Measurements from ENCODE around the gene GSTCD. TPM values are rescaled to one million over a fixed set of nuclear protein-coding genes. Genes with fewer than 3 reads are reported as not detected.

The GSTCD gene
- total RNA-seq, 2 donors from 2014 or later, result 24.7 to 30.6 TPM

DNA sequence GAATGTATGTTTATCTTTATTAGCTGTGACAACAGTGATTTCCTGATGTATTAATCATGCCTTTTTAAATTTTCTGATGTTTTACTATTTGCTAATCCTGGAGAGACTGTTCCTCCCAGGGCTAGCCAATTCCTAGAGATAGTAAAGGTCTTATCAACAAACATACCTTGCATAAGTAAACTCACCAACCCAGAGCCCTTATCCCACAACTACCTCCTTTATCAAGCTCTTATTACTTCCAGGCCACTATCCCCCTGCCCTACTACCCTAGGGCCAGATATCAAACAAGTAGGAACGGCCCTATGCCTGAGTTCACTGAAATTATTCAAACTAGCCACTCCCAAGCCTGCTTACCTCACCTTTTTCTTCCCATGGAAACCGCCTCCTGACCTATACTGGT, 128.5 kb downstream of the GSTCD start:
- TF ChIP-seq, protein P1, sequence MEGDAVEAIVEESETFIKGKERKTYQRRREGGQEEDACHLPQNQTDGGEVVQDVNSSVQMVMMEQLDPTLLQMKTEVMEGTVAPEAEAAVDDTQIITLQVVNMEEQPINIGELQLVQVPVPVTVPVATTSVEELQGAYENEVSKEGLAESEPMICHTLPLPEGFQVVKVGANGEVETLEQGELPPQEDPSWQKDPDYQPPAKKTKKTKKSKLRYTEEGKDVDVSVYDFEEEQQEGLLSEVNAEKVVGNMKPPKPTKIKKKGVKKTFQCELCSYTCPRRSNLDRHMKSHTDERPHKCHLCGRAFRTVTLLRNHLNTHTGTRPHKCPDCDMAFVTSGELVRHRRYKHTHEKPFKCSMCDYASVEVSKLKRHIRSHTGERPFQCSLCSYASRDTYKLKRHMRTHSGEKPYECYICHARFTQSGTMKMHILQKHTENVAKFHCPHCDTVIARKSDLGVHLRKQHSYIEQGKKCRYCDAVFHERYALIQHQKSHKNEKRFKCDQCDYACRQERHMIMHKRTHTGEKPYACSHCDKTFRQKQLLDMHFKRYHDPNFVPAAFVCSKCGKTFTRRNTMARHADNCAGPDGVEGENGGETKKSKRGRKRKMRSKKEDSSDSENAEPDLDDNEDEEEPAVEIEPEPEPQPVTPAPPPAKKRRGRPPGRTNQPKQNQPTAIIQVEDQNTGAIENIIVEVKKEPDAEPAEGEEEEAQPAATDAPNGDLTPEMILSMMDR (conservative IDR thresholded peaks at IDR 0.05), result no peak
- H3K4me1 ChIP-seq (ENCODE audit: control insufficient read depth, insufficient read depth, low read length), result no peaks in the 10 kb centered on the region
- Mint-ChIP-seq H3K27ac (no peak overlapping the region), H3K9me3 (peaks cover 6% of the 10 kb centered on the region), H3K36me3 (ENCODE audit: low read depth) (peaks cover 34% of the 10 kb centered on the region), H3K4me1 (peaks cover 5% of the 10 kb centered on the region), H3K27me3 (ENCODE audit: insufficient read depth) (no peaks in the 10 kb centered on the region), H3K4me3 (no peak overlapping the region)
- H3K4me3 ChIP-seq (ENCODE audit: low read length), result no peak overlapping the region
- no peaks in the 10 kb centered on the region for H3K27me3 ChIP-seq (ENCODE audit: control insufficient read depth, insufficient read depth, low read length, poor library complexity, severe bottlenecking)
- 79 to 100% methylated on average over 1 to 2 of the region's 2 CpGs for WGBS, 2 experiments (ENCODE audit: insufficient coverage in 1 of 2, insufficient read length in 1 of 2)
- no peak overlapping the region for H3K27ac ChIP-seq (ENCODE audit: low read depth, low read length)
- DNase-seq, result no peak
- no peak overlapping the region for H3K9ac ChIP-seq (ENCODE audit: extremely low read depth, low read length, poor library complexity, severe bottlenecking)
- H3K9me3 ChIP-seq (ENCODE audit: control insufficient read depth, low read length), result peaks cover 18% of the 10 kb centered on the region
- H3K36me3 ChIP-seq (ENCODE audit: control insufficient read depth, insufficient read depth, low read length), result peaks cover 31% of the 10 kb centered on the region

DNA sequence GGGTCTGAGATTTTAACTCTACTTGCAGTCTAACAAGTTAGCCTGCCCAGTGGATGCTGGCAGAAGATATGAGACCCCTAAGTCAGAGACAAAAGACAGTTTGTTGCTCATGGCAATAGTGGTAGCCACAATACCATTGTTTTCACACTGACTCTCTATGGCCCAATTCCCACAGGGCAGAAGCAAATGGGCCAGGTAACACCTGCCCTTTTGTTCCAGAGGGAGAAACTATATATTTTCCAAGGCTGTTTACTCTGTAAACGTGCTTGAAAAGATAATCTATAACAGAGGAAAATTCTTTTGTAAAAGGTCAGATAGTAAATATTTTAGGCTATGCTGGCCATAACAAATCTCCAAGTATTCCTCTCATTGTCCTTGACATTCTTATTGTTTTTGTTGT, 129.5 kb downstream of the GSTCD start:
- H3K27ac Mint-ChIP-seq, result no peak overlapping the region
- 100% methylated on average over 1 of the region's 1 CpG; no CpG with 5 or more reads in 1 of the 2 experiments for WGBS, 2 experiments (ENCODE audit: insufficient coverage in 1 of 2, insufficient read length in 1 of 2)
- no peak for DNase-seq

GRCh38 chr4:105840426-105841174, 132.0 kb downstream of the GSTCD start:
- Histone ChIP-seq H3K27me3 (ENCODE audit: control insufficient read depth, insufficient read depth, low read length, poor library complexity, severe bottlenecking) (no peaks in the 10 kb centered on the region), H3K4me1 (ENCODE audit: control insufficient read depth, insufficient read depth, low read length) (no peaks in the 10 kb centered on the region), H3K27ac (ENCODE audit: low read depth, low read length) (no peak overlapping the region), H3K36me3 (ENCODE audit: control insufficient read depth, insufficient read depth, low read length) (peaks cover 36% of the 10 kb centered on the region), H3K4me3 (ENCODE audit: low read length) (no peak overlapping the region), H3K9me3 (ENCODE audit: control insufficient read depth, low read length) (peaks cover 17% of the 10 kb centered on the region), H3K9ac (ENCODE audit: extremely low read depth, low read length, poor library complexity, severe bottlenecking) (no peak overlapping the region)
- TF ChIP-seq, protein P1 (conservative IDR thresholded peaks at IDR 0.05), result no peak
- Mint-ChIP-seq H3K27ac (no peak overlapping the region), H3K9me3 (peaks cover 4% of the 10 kb centered on the region), H3K4me3 (no peak overlapping the region), H3K4me1 (peaks cover 5% of the 10 kb centered on the region), H3K27me3 (ENCODE audit: insufficient read depth) (no peaks in the 10 kb centered on the region), H3K36me3 (ENCODE audit: low read depth) (peaks cover 26% of the 10 kb centered on the region)
- 81 to 92% methylated on average over 3 to 5 of the region's 5 CpGs for WGBS, 2 experiments (ENCODE audit: insufficient coverage in 1 of 2, insufficient read length in 1 of 2)
- DNase-seq, result no peak

More for the DNA sequence above, 129.5 kb downstream of the GSTCD start:
- Histone ChIP-seq H3K27me3 (ENCODE audit: control insufficient read depth, insufficient read depth, low read length, poor library complexity, severe bottlenecking) (no peaks in the 10 kb centered on the region), H3K9ac (ENCODE audit: extremely low read depth, low read length, poor library complexity, severe bottlenecking) (no peak overlapping the region), H3K9me3 (ENCODE audit: control insufficient read depth, low read length) (peaks cover 18% of the 10 kb centered on the region), H3K27ac (ENCODE audit: low read depth, low read length) (no peak overlapping the region), H3K4me1 (ENCODE audit: control insufficient read depth, insufficient read depth, low read length) (no peaks in the 10 kb centered on the region), H3K36me3 (ENCODE audit: control insufficient read depth, insufficient read depth, low read length) (peaks cover 36% of the 10 kb centered on the region), H3K4me3 (ENCODE audit: low read length) (peak overlapping the region; percentile 4)
- Mint-ChIP-seq H3K27me3 (ENCODE audit: insufficient read depth) (no peaks in the 10 kb centered on the region), H3K9me3 (peaks cover 6% of the 10 kb centered on the region), H3K4me3 (no peak overlapping the region), H3K4me1 (peaks cover 5% of the 10 kb centered on the region), H3K36me3 (ENCODE audit: low read depth) (peaks cover 32% of the 10 kb centered on the region)
- TF ChIP-seq, protein P1 (conservative IDR thresholded peaks at IDR 0.05), result no peak
